IMR-90 (cell line): Measurements from ENCODE around the gene HCRTR1. TPM values are rescaled to one million over a fixed set of nuclear protein-coding genes. Genes with fewer than 3 reads are reported as not detected.
"Not testable (repeated sequence)": the region's sequence is repeated elsewhere in the genome, so short reads cannot be mapped to it uniquely, and the experiment has no call there.

Experiments
- ATAC-seq: fragments of 200-7000 bp; cut with Tn5 transposase; 2 replicates; pipeline ENCODE4 v1.9.1; 2020; ENCODE audit warnings: low read depth, mild to moderate bottlenecking, moderate library complexity
- BruUV-seq: library from RNA; stranded (reverse); fragments of 400-500 nt; replicated peaks from 2 replicates; lab custom pipeline; 2021; lab: Mats Ljungman, UMichigan
- CTCF ChIA-PET: fragments of 300-600 bp; formaldehyde crosslinking; extraction: SDS; loops from one replicate; lab custom pipeline; 2021; ENCODE audit warnings: antibody characterized with exemption; lab: Yijun Ruan, JAX
- POLR2A ChIA-PET: fragments of 300-600 bp; sonication (Branson Sonifier 250); formaldehyde crosslinking; loops from one replicate; lab custom pipeline; 2022; ENCODE audit warnings: antibody characterized with exemption; ENCODE audit not compliant: unreplicated experiment; lab: Charles Lee
- DNase-seq: peaks from one replicate; pipeline ENCODE4 v3.0.0; 2013
- H2AFZ ChIP-seq: replicated peaks from 2 replicates; pipeline ENCODE3; 2013; ENCODE audit warnings: low read length, mild to moderate bottlenecking; ENCODE audit not compliant: poor library complexity
- H2AK5ac ChIP-seq: 2 replicates; pipeline ENCODE4 v1.6.1; 2013; ENCODE audit warnings: low read depth, low read length, inconsistent platforms
- H2AK9ac ChIP-seq: replicated peaks from 2 replicates; pipeline ENCODE3; 2013; ENCODE audit warnings: mild to moderate bottlenecking, low read depth, low read length, moderate library complexity; ENCODE audit not compliant: poor library complexity
- H2BK120ac ChIP-seq: 2 replicates; pipeline ENCODE4 v1.6.1; 2013; ENCODE audit warnings: low read depth, low read length, inconsistent platforms
- H2BK15ac ChIP-seq: 3 replicates; pipeline ENCODE4 v1.6.1; 2013; ENCODE audit warnings: low read depth, low read length, inconsistent platforms
- H2BK20ac ChIP-seq: 2 replicates; pipeline ENCODE4 v1.6.1; 2013; ENCODE audit warnings: low read depth, mild to moderate bottlenecking, inconsistent platforms, low read length, moderate library complexity
- H2BK5ac ChIP-seq: 2 replicates; pipeline ENCODE4 v1.6.1; 2013; ENCODE audit warnings: mild to moderate bottlenecking, low read depth, low read length, inconsistent platforms; ENCODE audit not compliant: poor library complexity, severe bottlenecking
- H3K14ac ChIP-seq: replicated peaks from 2 replicates; pipeline ENCODE4 v1.6.1; 2013; ENCODE audit warnings: low read depth, low read length, inconsistent platforms
- H3K18ac ChIP-seq: 2 replicates; pipeline ENCODE4 v1.6.1; 2013; ENCODE audit warnings: low read depth, low read length, control low read depth
- H3K23ac ChIP-seq: 2 replicates; pipeline ENCODE4 v1.6.1; 2013; ENCODE audit warnings: low read depth, low read length, inconsistent platforms
- H3K27ac ChIP-seq: 2 replicates; pipeline ENCODE4 v1.5.1; 2013; ENCODE audit warnings: mild to moderate bottlenecking, control low read depth, low read length; ENCODE audit not compliant: insufficient read depth
- H3K27me3 ChIP-seq: 2 replicates; pipeline ENCODE4 v1.6.1; 2013; ENCODE audit warnings: low read length; ENCODE audit not compliant: control insufficient read depth, insufficient read depth
- H3K36me3 ChIP-seq: 2 replicates; pipeline ENCODE4 v1.6.1; 2013; ENCODE audit warnings: low read length, mixed read lengths; ENCODE audit not compliant: control insufficient read depth, insufficient read depth
- H3K4ac ChIP-seq: 2 replicates; pipeline ENCODE4 v1.6.1; 2013; ENCODE audit warnings: low read depth, low read length, inconsistent platforms
- H3K4me1 ChIP-seq: 2 replicates; pipeline ENCODE4 v1.6.1; 2013; ENCODE audit warnings: low read length, mixed read lengths; ENCODE audit not compliant: control insufficient read depth, insufficient read depth
- H3K4me2 ChIP-seq: 2 replicates; pipeline ENCODE4 v1.6.1; 2013; ENCODE audit warnings: low read depth, mild to moderate bottlenecking, control low read depth, low read length, moderate library complexity
- H3K4me3 ChIP-seq: 2 replicates; pipeline ENCODE4 v1.5.1; 2013; ENCODE audit warnings: low read depth, mild to moderate bottlenecking, control low read depth, low read length, moderate library complexity; ENCODE audit not compliant: insufficient read depth
- H3K56ac ChIP-seq: 2 replicates; pipeline ENCODE4 v1.6.1; 2013; ENCODE audit warnings: low read length, inconsistent platforms; ENCODE audit not compliant: insufficient read depth; ENCODE audit errors: extremely low read depth
- H3K79me1 ChIP-seq, 2 experiments: 2 replicates each; pipeline ENCODE4 v1.6.1; 2013; ENCODE audit warnings: low read length in 2 of 2, inconsistent platforms in 1 of 2, low read depth in 1 of 2
- H3K9ac ChIP-seq: 2 replicates; pipeline ENCODE4 v1.6.1; 2013; ENCODE audit warnings: low read depth, low read length, control low read depth
- H3K9me1 ChIP-seq: 2 replicates; pipeline ENCODE4 v1.6.1; 2013; ENCODE audit warnings: low read length, inconsistent platforms; ENCODE audit not compliant: insufficient read depth
- H3K9me3 ChIP-seq: 2 replicates; pipeline ENCODE4 v1.6.1; 2013; ENCODE audit warnings: low read length; ENCODE audit not compliant: control insufficient read depth, insufficient read depth
- H4K20me1 ChIP-seq: 2 replicates; pipeline ENCODE4 v1.6.1; 2013; ENCODE audit warnings: low read length, inconsistent platforms; ENCODE audit not compliant: insufficient read depth
- H4K5ac ChIP-seq: 2 replicates; pipeline ENCODE4 v1.6.1; 2013; ENCODE audit warnings: mild to moderate bottlenecking, low read depth, low read length, control low read depth
- H4K8ac ChIP-seq, 2 experiments: 2 replicates each; pipeline ENCODE4 v1.6.1; 2013; ENCODE audit warnings: low read depth in 2 of 2, low read length in 2 of 2, control low read depth in 1 of 2, inconsistent platforms in 1 of 2
- H4K91ac ChIP-seq: 2 replicates; pipeline ENCODE4 v1.6.1; 2013; ENCODE audit warnings: low read depth, low read length, inconsistent platforms; ENCODE audit not compliant: insufficient read depth
- CHD1 ChIP-seq: IDR thresholded peaks from 2 replicates; pipeline ENCODE4 v1.6.1; 2012; ENCODE audit warnings: low read depth, low read length, improper control_type of control experiment
- MXI1 ChIP-seq: IDR thresholded peaks from 2 replicates; pipeline ENCODE4 v1.6.1; 2012; ENCODE audit warnings: low read depth, mild to moderate bottlenecking, low read length, moderate library complexity, borderline replicate concordance
- RCOR1 ChIP-seq: IDR thresholded peaks from 2 replicates; pipeline ENCODE4 v1.6.1; 2012; ENCODE audit warnings: mild to moderate bottlenecking, low read length, improper control_type of control experiment; ENCODE audit not compliant: insufficient replicate concordance
- WGBS, 2 experiments: methylation state at CpG; one replicate each; pipeline versions ENCODE4 v1.1.5 to v1.1.7; 2013; ENCODE audit warnings: missing lambda C conversion rate in 2 of 2; ENCODE audit not compliant: insufficient read length in 1 of 2; ENCODE audit errors: extremely low coverage in 2 of 2; 5-methylcytosine and 5-hydroxymethylcytosine counted together
- dilution Hi-C: fragments of 300-500 bp; cut with HindIII; formaldehyde crosslinking; loops from one replicate; pipeline ENCODE4 v1.14.3; 2018; ENCODE audit warnings: low sequenced_read_pairs; ENCODE audit not compliant: unreplicated experiment
- in situ Hi-C: fragments of 300-500 bp; cut with MboI; formaldehyde crosslinking; loops from 3 replicates; pipeline ENCODE4 v1.14.3; 2019; ENCODE audit warnings: low sequenced_read_pairs, inconsistent platforms, mixed read lengths
- intact Hi-C: fragments of 100-400 bp; cut with micrococcal nuclease; formaldehyde crosslinking; loops from 2 replicates; pipeline ENCODE4 v1.10.0; 2022
- polyA plus RNA-seq, 3 experiments: library from polyadenylated mRNA; depleted of rRNA; stranded (reverse); fragments of >200 nt; gene quantifications; 2 replicates each; pipeline ENCODE4 v1.2.3, GENCODE V29; 2012; ENCODE audit warnings: low replicate concordance in 1 of 3
- total RNA-seq: library from RNA; depleted of rRNA; stranded (reverse); fragments of >200 nt; gene quantifications from 2 replicates; pipeline ENCODE4 v1.2.3, GENCODE V29; 2012

The HCRTR1 gene
- total and polyA plus RNA-seq, 2 of the 4 experiments (the other 2 are of a cell fraction) = not detected

DNA sequence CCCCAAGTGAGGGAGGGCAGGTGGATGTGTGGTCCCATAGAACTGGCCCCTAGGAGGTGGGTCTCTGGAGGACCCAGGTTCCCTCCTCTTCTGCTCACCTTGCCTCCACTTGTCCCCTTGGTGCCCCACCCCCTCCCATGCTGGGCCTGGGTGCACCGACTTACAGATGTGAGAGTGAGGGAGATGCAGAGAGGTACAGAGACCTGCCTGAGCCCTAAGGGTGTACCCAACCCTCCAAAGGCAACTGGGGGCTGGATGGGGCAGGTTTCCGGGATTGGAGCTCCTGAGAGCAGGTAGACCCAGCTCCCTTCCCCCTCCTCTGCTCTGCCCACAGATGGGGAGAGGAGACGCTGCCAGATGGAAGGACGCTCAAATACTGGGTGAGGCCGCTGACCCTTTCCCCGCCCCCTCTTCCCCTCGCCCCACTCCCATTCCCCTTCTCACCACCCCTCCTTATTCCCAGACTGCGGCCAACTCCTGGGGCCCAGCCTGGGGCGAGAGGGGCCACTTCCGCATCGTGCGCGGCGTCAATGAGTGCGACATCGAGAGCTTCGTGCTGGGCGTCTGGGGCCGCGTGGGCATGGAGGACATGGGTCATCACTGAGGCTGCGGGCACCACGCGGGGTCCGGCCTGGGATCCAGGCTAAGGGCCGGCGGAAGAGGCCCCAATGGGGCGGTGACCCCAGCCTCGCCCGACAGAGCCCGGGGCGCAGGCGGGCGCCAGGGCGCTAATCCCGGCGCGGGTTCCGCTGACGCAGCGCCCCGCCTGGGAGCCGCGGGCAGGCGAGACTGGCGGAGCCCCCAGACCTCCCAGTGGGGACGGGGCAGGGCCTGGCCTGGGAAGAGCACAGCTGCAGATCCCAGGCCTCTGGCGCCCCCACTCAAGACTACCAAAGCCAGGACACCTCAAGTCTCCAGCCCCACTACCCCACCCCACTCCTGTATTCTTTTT, 30.8 kb upstream of the HCRTR1 start:
- H4K20me1 ChIP-seq = no peaks in the 10 kb centered on the region; the same call in 1 of the 2 replicates
- no peak overlapping the region for H2AFZ ChIP-seq
- no peak overlapping the region for H3K4me2 ChIP-seq
- no peak overlapping the region for H2BK20ac ChIP-seq
- POLR2A ChIA-PET = no interaction called here
- H3K9ac ChIP-seq = no peak overlapping the region
- no TSS peak for BruUV-seq
- H2AK9ac ChIP-seq = no peak overlapping the region
- H3K18ac ChIP-seq = no peak overlapping the region
- H4K5ac ChIP-seq = no peak overlapping the region
- no peak for ATAC-seq
- H2BK5ac ChIP-seq = no peak overlapping the region
- no peak overlapping the region for H3K56ac ChIP-seq
- no peak overlapping the region for H3K4ac ChIP-seq
- H2AK5ac ChIP-seq = no peak overlapping the region
- 60% methylated on average over 4 of the region's 47 CpGs; no CpG with 5 or more reads in 1 of the 2 experiments for whole genome bisulfite sequencing, 2 experiments
- no peaks in the 10 kb centered on the region for H3K79me1 ChIP-seq
- H3K27ac ChIP-seq = no peak overlapping the region
- H2BK120ac ChIP-seq = no peak overlapping the region
- H3K4me3 ChIP-seq = no peak overlapping the region
- H3K14ac ChIP-seq = no peak overlapping the region
- peaks cover 6% of the 10 kb centered on the region; the same call in 1 of the 2 replicates for H3K9me1 ChIP-seq
- H2BK15ac ChIP-seq = no peak overlapping the region
- no peaks in the 10 kb centered on the region for H3K36me3 ChIP-seq
- no peak overlapping the region for H3K23ac ChIP-seq
- CTCF ChIA-PET = interaction anchor here (1.2 kb wide), 1 partner anchor 92 kb away, joined by 3 read pairs; no protein-coding TSS in a partner anchor
- DNase-seq = no peak
- no peak overlapping the region for H4K91ac ChIP-seq
- peaks cover 10% of the 10 kb centered on the region for H3K27me3 ChIP-seq
- intact Hi-C loops (no loop called here), in situ Hi-C loops (no loop called here), dilution Hi-C loops (no loop called here)
- H3K9me3 ChIP-seq = no peaks in the 10 kb centered on the region
- H3K4me1 ChIP-seq = peaks cover 7% of the 10 kb centered on the region; the same call in 1 of the 2 replicates
- H4K8ac ChIP-seq = no peak overlapping the region
- no peak for TF ChIP-seq CHD1
- TF ChIP-seq RCOR1 = no peak
- no peak for TF ChIP-seq MXI1

DNA sequence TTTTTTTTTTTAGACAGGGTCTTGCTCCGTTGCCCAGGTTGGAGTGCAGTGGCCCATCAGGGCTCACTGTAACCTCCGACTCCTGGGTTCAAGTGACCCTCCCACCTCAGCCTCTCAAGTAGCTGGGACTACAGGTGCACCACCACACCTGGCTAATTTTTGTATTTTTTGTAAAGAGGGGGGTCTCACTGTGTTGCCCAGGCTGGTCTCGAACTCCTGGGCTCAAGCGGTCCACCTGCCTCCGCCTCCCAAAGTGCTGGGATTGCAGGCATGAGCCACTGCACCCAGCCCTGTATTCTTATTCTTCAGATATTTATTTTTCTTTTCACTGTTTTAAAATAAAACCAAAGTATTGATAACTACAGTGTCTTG, 30.2 kb upstream of the HCRTR1 start:
- H3K14ac ChIP-seq, H2AK5ac ChIP-seq, dilution Hi-C loops, H3K23ac ChIP-seq, DNase-seq, H4K20me1 ChIP-seq, H3K4ac ChIP-seq, H2BK20ac ChIP-seq, H2AK9ac ChIP-seq, H3K27ac ChIP-seq, H4K5ac ChIP-seq, H4K91ac ChIP-seq, H3K18ac ChIP-seq, H4K8ac ChIP-seq, H3K4me1 ChIP-seq, intact Hi-C loops, H3K36me3 ChIP-seq, in situ Hi-C loops, H3K9ac ChIP-seq, H2AFZ ChIP-seq, H2BK15ac ChIP-seq, H3K79me1 ChIP-seq, H3K9me3 ChIP-seq, H3K4me2 ChIP-seq, H2BK5ac ChIP-seq, H3K4me3 ChIP-seq, H3K56ac ChIP-seq, BruUV-seq, H2BK120ac ChIP-seq, H3K9me1 ChIP-seq, ATAC-seq: not testable (repeated sequence)
- H3K27me3 ChIP-seq = peaks cover 16% of the 10 kb centered on the region
- CTCF ChIA-PET = interaction anchor here (1.0 to 1.2 kb wide), 3 partner anchors 10 to 92 kb away, joined by 3 to 4 read pairs (median 3); no protein-coding TSS in a partner anchor
- POLR2A ChIA-PET = interaction anchor here (0.6 kb wide), 1 partner anchor 14 kb away, joined by 30 read pairs; no protein-coding TSS in a partner anchor
- WGBS, 2 experiments = no CpG with 5 or more reads among the region's 5 CpGs
